C4-2B (cell line): ENCODE data around the gene FKBP1A.

ENCODE experiments used
- H3K27ac ChIP-seq: fragments of 450-650 bp; 2 replicates; pipeline ENCODE4 v1.5.1; 2017
- ZFX ChIP-seq: fragments of 450-650 bp; IDR thresholded peaks from 2 replicates; pipeline ENCODE4 v1.6.1; 2017
- TF ChIP-seq, protein P1 (sequence below): fragments of 450-650 bp; conservative IDR thresholded peaks from 2 replicates; pipeline ENCODE4 v1.5.1; 2017; ENCODE audit warnings: mild to moderate bottlenecking

FKBP1A gene

GRCh38 chr20:1435337-1435699 is 42.5 kb upstream of the FKBP1A start:
- H3K27ac ChIP-seq = no peak overlapping the region
- TF ChIP-seq, protein P1, sequence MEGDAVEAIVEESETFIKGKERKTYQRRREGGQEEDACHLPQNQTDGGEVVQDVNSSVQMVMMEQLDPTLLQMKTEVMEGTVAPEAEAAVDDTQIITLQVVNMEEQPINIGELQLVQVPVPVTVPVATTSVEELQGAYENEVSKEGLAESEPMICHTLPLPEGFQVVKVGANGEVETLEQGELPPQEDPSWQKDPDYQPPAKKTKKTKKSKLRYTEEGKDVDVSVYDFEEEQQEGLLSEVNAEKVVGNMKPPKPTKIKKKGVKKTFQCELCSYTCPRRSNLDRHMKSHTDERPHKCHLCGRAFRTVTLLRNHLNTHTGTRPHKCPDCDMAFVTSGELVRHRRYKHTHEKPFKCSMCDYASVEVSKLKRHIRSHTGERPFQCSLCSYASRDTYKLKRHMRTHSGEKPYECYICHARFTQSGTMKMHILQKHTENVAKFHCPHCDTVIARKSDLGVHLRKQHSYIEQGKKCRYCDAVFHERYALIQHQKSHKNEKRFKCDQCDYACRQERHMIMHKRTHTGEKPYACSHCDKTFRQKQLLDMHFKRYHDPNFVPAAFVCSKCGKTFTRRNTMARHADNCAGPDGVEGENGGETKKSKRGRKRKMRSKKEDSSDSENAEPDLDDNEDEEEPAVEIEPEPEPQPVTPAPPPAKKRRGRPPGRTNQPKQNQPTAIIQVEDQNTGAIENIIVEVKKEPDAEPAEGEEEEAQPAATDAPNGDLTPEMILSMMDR = no peak
- TF ChIP-seq ZFX = no peak

DNA sequence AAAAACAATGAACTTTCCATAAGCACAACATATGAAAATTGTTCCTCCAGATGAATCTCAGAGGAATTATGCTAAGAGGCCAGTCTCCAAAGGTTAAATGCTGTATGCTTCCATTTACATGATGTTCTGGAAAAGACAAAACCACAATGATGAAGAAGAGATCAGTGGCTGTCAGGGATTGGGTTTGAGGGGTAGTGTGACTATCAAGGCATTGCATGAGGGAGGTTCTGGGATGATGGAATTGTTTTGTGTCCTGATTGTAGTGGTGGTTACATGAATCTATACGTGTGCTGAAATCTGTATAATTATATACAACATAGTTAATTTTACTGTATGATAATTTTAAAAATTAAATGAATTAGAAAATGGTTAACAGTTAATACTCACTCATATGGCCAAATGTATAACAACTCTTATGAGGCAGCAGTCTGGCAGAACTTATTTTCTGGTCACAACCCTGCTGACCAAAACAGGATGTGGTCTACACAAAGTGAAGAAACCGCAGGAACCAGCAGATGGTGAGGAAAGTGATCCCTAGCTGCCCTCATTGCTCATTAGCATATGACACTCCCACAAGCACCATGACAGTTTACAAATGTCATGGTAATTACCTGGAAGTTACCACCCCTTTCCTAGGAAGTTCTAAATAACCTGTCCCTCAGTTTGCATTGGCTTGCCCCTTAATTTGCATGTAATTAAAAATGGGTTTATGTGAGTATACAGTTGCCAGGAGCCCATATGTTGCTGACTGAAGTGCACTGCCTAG is 41.9 kb upstream of the FKBP1A start:
- no peak overlapping the region for H3K27ac ChIP-seq
- TF ChIP-seq, protein P1 = no peak
- TF ChIP-seq ZFX = no peak

GRCh38 chr20:1431158-1431557 is 38.3 kb upstream of the FKBP1A start:
- TF ChIP-seq ZFX = no peak
- TF ChIP-seq, protein P1 = no peak
- no peak overlapping the region for H3K27ac ChIP-seq

DNA sequence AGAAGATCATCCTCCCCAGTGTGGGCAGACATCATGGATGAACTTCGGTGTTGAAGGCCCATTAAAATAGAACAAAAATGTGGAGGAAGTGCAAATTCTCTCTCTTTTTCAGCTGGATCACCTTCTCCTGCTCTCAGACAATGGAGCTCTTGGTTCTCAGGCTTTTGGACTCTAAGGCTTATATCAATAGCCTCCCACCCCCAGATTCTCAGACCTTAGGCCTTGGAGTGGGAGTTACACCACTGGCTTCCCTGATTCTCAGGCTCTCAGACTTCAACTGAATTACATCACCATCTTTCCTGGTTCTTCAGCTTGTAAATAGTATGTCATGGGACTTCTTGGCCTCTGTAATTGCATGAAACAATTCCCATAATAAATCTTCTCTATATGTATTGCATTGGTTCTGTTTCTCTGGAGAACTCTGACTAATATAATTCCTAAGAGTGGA is 37.2 kb upstream of the FKBP1A start:
- no peak overlapping the region for H3K27ac ChIP-seq
- TF ChIP-seq ZFX = no peak
- TF ChIP-seq, protein P1 = no peak

GRCh38 chr20:1429143-1429728 is 36.4 kb upstream of the FKBP1A start:
- TF ChIP-seq, protein P1 = no peak
- TF ChIP-seq ZFX = no peak
- H3K27ac ChIP-seq = no peak overlapping the region

GRCh38 chr20:1427457-1428054 is 34.7 kb upstream of the FKBP1A start:
- TF ChIP-seq, protein P1 = no peak
- no peak for TF ChIP-seq ZFX
- no peak overlapping the region for H3K27ac ChIP-seq

DNA sequence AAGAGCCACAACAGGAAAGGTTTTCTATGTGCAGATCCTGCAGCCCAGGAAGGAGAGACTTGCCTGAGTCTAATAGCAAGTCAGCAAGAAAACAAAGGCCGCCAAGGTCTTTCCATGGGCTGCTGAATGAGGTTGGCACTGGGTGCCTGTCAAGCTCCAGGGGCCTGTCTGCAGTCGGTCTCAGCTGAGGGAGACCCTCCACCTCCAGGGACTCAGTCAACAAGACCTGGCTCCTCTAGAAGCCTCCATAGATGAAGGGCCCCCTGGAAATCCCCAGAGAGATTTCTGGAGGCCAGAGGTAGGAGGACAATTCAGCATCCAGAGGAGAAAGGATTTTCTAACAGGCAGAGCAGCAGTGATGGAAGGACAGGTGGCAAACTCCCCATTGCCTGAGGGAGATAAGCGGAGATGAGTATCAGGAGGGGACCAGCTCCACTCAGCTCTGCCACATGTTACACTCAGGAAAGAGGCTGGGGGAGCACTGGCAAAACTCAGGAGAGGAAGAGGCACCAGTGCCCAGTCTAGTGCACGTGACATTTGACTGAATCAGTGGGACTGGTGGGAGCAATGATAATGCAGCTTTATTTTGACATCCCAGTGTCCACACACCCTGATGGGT is 33.5 kb upstream of the FKBP1A start:
- no peak overlapping the region for H3K27ac ChIP-seq
- TF ChIP-seq, protein P1 = no peak
- no peak for TF ChIP-seq ZFX
